T-helper 2 cell treated with Interferon-gamma antibody and Interleukin-4, amounts not matched to agents 5 μg/mL and 100 μg/mL, for 36 hours (primary cell): ENCODE results near the gene CYP24A1.

Source experiments
- DNase-seq: peaks from one replicate; pipeline ENCODE4 v3.0.0; 2021; ENCODE audit warnings: low spot score
- H3K27ac Mint-ChIP-seq: one replicate; pipeline ENCODE4 v1.8.0; 2021; ENCODE audit warnings: mild to moderate bottlenecking, mixed read lengths
- H3K27me3 Mint-ChIP-seq: one replicate; pipeline ENCODE4 v1.8.0; 2021; ENCODE audit warnings: low read depth, mixed read lengths
- H3K36me3 Mint-ChIP-seq: one replicate; pipeline ENCODE4 v1.8.0; 2021; ENCODE audit warnings: low read depth, mixed read lengths
- H3K4me1 Mint-ChIP-seq: one replicate; pipeline ENCODE4 v1.8.0; 2021; ENCODE audit warnings: low read depth, mixed read lengths
- H3K4me3 Mint-ChIP-seq: one replicate; pipeline ENCODE4 v1.8.0; 2022; ENCODE audit warnings: mild to moderate bottlenecking, moderate library complexity, mixed read lengths
- H3K9me3 Mint-ChIP-seq: one replicate; pipeline ENCODE4 v1.8.0; 2021; ENCODE audit warnings: mixed read lengths

Gene CYP24A1

GRCh38 chr20:54151511-54152226, 22.1 kb downstream of the CYP24A1 start:
- Mint-ChIP-seq H3K27ac (no peak overlapping the region), H3K4me3 (no peak overlapping the region), H3K36me3 (no peaks in the 10 kb centered on the region), H3K9me3 (no peaks in the 10 kb centered on the region), H3K4me1 (no peaks in the 10 kb centered on the region), H3K27me3 (peaks cover 2% of the 10 kb centered on the region)
- DNase-seq, result no peak

DNA sequence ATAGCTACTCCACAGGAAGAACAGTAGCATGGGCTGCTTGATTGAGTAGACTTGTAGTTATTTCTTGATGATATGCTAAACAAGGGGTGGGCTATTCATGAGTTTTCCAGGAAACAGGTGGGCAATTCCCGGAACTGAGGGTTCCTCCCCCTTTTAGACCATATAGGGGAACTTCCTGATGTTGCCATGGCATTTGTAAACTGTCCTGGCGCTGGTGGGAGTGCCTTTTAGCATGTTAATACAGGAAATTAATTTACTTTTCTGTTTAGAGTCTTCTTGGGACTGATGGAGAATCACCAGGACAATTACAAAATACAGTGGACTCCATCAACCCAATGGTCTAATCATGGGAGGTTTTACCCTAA, 22.7 kb downstream of the CYP24A1 start:
- H3K4me1 Mint-ChIP-seq, result no peaks in the 10 kb centered on the region
- no peaks in the 10 kb centered on the region for H3K36me3 Mint-ChIP-seq
- H3K9me3 Mint-ChIP-seq, result no peaks in the 10 kb centered on the region
- H3K4me3 Mint-ChIP-seq, result no peak overlapping the region
- no peak overlapping the region for H3K27ac Mint-ChIP-seq
- DNase-seq, result no peak
- H3K27me3 Mint-ChIP-seq, result peaks cover 2% of the 10 kb centered on the region

- H3K36me3 Mint-ChIP-seq, result no peaks in the 10 kb centered on the region
- no peak overlapping the region for H3K4me3 Mint-ChIP-seq
- DNase-seq, result no peak
- peaks cover 2% of the 10 kb centered on the region for H3K27me3 Mint-ChIP-seq
- no peak overlapping the region for H3K27ac Mint-ChIP-seq
- no peaks in the 10 kb centered on the region for H3K4me1 Mint-ChIP-seq
- H3K9me3 Mint-ChIP-seq, result no peaks in the 10 kb centered on the region
Measured at GRCh38 chr20:54149765-54150264, 24.0 kb downstream of the CYP24A1 start.

DNA sequence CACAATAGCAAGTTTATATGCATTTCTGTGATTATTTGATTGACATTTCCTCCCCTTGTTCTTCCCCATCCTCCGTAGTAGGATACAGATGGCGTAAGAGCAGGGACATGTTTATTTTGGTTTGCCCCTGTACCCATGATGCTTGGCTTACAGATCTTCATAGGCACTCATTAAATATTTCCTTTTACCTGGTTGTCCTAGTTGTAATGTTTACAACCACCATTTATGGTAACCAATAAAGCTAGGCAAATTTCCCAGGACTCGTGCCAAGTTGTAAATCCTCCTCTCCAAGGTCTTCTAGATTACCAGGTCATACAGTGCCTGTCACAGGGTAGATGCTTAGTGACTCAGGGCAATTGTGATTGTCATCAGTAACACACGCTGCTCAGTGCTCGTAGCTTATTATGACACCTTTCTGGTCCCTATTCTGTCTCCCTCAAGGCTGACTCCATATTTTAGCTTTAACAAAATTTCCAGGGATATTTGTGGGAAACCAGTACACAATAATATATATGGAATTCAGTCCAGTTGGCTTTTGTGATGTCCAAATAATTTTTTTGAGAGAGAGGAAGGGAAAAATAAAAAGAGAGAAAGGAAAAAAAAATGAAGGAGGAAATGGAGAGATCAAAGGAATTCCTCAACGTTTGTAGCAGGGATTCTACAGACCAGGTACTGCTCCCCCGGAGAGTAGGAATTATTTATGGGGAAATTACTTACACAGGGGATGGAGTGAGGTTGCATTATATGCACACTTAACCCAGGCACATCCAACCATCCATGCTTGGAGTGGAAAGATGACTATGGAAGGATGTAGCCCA, 24.6 kb downstream of the CYP24A1 start:
- no peaks in the 10 kb centered on the region for H3K9me3 Mint-ChIP-seq
- no peak overlapping the region for H3K4me3 Mint-ChIP-seq
- DNase-seq, result no peak
- no peak overlapping the region for H3K27ac Mint-ChIP-seq
- H3K4me1 Mint-ChIP-seq, result no peaks in the 10 kb centered on the region
- peaks cover 2% of the 10 kb centered on the region for H3K27me3 Mint-ChIP-seq
- H3K36me3 Mint-ChIP-seq, result no peaks in the 10 kb centered on the region

GRCh38 chr20:54146672-54147071, 27.1 kb downstream of the CYP24A1 start:
- Mint-ChIP-seq H3K4me3 (no peak overlapping the region), H3K9me3 (no peaks in the 10 kb centered on the region), H3K27me3 (peaks cover 5% of the 10 kb centered on the region), H3K27ac (no peak overlapping the region), H3K4me1 (no peaks in the 10 kb centered on the region), H3K36me3 (no peaks in the 10 kb centered on the region)
- no peak for DNase-seq

GRCh38 chr20:54144847-54145414, 28.9 kb downstream of the CYP24A1 start:
- H3K4me3 Mint-ChIP-seq, result no peak overlapping the region
- H3K27me3 Mint-ChIP-seq, result peaks cover 8% of the 10 kb centered on the region
- no peaks in the 10 kb centered on the region for H3K4me1 Mint-ChIP-seq
- H3K27ac Mint-ChIP-seq, result no peak overlapping the region
- no peaks in the 10 kb centered on the region for H3K9me3 Mint-ChIP-seq
- H3K36me3 Mint-ChIP-seq, result no peaks in the 10 kb centered on the region
- no peak for DNase-seq

- H3K27ac Mint-ChIP-seq, result no peak overlapping the region
- H3K27me3 Mint-ChIP-seq, result peaks cover 5% of the 10 kb centered on the region
- no peaks in the 10 kb centered on the region for H3K9me3 Mint-ChIP-seq
- H3K4me1 Mint-ChIP-seq, result no peaks in the 10 kb centered on the region
- H3K4me3 Mint-ChIP-seq, result no peak overlapping the region
- DNase-seq, result no peak
- H3K36me3 Mint-ChIP-seq, result no peaks in the 10 kb centered on the region
Measured at GRCh38 chr20:54140927-54141566, 32.7 kb downstream of the CYP24A1 start.

GRCh38 chr20:54140486-54140885, 33.3 kb downstream of the CYP24A1 start:
- Mint-ChIP-seq H3K27me3 (peaks cover 5% of the 10 kb centered on the region), H3K9me3 (no peaks in the 10 kb centered on the region), H3K4me1 (no peaks in the 10 kb centered on the region), H3K4me3 (no peak overlapping the region), H3K27ac (no peak overlapping the region), H3K36me3 (no peaks in the 10 kb centered on the region)
- DNase-seq, result no peak

DNA sequence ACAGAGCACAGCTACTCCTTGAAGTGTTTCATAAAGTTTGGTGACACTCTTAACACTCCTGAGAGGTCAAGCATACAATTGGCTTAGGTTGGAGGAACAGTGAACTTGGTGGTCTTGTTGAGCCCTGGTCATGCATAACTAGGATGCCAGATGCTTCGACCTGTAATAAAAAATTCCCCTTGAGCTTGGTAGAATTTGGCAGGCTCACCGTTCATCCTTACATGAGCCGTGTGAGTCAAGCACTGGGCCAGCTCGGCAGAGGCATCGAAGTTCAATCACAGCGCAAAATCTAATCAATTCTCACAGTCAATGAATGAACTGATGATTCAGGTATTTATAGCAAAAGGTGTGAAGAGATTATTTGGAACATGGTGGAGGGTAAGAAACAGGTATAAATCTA, 33.7 kb downstream of the CYP24A1 start:
- H3K27me3 Mint-ChIP-seq, result peaks cover 5% of the 10 kb centered on the region
- H3K27ac Mint-ChIP-seq, result no peak overlapping the region
- no peak overlapping the region for H3K4me3 Mint-ChIP-seq
- DNase-seq, result no peak
- no peaks in the 10 kb centered on the region for H3K9me3 Mint-ChIP-seq
- no peaks in the 10 kb centered on the region for H3K4me1 Mint-ChIP-seq
- no peaks in the 10 kb centered on the region for H3K36me3 Mint-ChIP-seq

GRCh38 chr20:54139188-54139587, 34.6 kb downstream of the CYP24A1 start:
- no peaks in the 10 kb centered on the region for H3K4me1 Mint-ChIP-seq
- DNase-seq, result no peak
- H3K36me3 Mint-ChIP-seq, result no peaks in the 10 kb centered on the region
- no peaks in the 10 kb centered on the region for H3K9me3 Mint-ChIP-seq
- peaks cover 5% of the 10 kb centered on the region for H3K27me3 Mint-ChIP-seq
- no peak overlapping the region for H3K27ac Mint-ChIP-seq
- H3K4me3 Mint-ChIP-seq, result no peak overlapping the region

DNA sequence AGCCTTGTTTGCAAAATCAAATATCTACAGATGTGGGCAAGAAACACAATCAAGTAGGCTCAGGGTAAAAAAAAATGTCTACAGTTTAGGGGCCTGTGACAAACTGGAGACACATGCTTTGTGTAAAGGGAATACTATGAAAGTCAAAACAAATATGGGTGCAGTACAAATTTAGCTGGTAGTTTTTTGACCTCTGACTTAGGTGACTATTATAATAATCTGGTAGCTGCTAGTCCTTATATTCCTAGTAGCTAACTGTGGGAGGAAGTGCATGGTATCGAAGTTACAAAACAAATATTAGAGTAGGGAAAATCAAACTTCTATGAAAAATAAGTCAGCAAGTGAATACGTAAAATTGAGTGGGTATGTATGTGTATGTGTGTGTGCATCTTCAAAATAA, 35.4 kb downstream of the CYP24A1 start:
- Mint-ChIP-seq H3K36me3 (no peaks in the 10 kb centered on the region), H3K9me3 (no peaks in the 10 kb centered on the region), H3K27ac (no peak overlapping the region), H3K4me1 (no peaks in the 10 kb centered on the region), H3K27me3 (peaks cover 5% of the 10 kb centered on the region), H3K4me3 (no peak overlapping the region)
- no peak for DNase-seq

DNA sequence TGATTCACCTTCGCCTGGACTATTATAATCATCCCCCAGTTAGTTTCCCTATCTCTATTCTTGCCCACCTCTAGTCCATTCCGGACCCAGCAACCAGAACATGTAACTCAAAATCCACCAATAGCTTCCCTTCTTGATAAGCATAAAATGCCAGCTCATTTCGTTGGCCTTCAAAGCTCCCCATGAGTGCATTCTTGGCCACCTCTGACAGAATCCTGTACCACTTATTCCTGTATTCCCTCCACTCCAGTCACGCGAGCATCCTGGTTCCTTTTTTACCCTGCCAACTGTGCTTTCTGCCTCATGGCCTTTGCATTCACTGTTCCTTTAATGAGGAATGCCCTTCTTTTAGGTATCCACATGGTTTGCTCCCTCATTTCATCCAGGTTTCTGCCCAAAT, 36.7 kb downstream of the CYP24A1 start:
- Mint-ChIP-seq H3K9me3 (no peaks in the 10 kb centered on the region), H3K36me3 (no peaks in the 10 kb centered on the region), H3K27me3 (peaks cover 3% of the 10 kb centered on the region), H3K4me1 (no peaks in the 10 kb centered on the region), H3K27ac (no peak overlapping the region), H3K4me3 (no peak overlapping the region)
- DNase-seq, result no peak

DNA sequence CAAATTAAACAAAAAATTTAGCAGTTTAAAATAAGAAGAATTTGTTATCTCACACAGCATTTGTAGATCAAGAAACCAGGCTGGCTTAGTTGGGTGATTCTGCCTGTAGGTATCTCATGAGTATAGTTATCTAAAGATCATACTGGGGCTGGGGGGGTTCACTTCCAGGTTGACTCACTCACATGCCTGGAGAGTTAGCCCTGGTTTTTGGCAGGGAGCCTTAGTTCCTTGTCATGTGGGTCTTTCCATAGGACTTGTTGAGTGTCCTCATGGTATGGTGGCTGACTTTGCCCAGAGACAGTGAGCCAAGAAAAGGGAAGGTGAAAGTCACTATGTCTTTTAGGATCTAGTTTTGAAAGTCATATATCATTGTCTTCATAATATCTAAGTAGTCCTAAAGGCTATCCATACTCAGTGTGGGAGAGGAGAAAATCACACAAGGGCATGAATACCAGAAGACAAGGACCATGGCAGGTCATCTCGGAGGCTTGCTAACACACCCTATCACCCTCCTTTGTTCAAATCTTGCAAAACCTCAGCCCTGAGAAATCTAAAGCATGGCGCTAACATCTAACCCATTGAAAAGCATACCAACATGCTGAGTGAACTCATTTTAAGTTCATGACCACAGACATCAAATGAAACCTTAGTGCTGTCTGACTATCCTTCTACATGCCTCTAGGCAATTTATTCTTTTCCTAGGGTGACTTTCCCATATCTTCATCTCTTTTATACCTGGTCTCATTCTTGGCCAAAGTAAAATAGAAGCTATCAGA, 39.2 kb downstream of the CYP24A1 start:
- DNase-seq, result no peak
- Mint-ChIP-seq H3K27me3 (no peaks in the 10 kb centered on the region), H3K4me1 (no peaks in the 10 kb centered on the region), H3K27ac (no peak overlapping the region), H3K9me3 (peaks cover 3% of the 10 kb centered on the region), H3K4me3 (no peak overlapping the region), H3K36me3 (no peaks in the 10 kb centered on the region)
